GM10248 (cell line): ENCODE results near the gene NFATC2.

Experiments
- CTCF ChIA-PET: fragments of 300-600 bp; sonication (Branson Sonifier 250); formaldehyde crosslinking; extraction: SDS; loops from one replicate; lab custom pipeline; 2021; ENCODE audit warnings: antibody characterized with exemption; lab: Yijun Ruan, JAX
- POLR2A ChIA-PET: fragments of 350-650 bp; sonication (Branson Sonifier 250); formaldehyde crosslinking; extraction: SDS; loops from one replicate; lab custom pipeline; 2020; ENCODE audit warnings: antibody characterized with exemption; lab: Yijun Ruan, JAX
- DNase-seq: peaks from one replicate; pipeline ENCODE4 v3.0.0; 2012; ENCODE audit errors: extremely low spot score
- CTCF ChIP-seq: IDR thresholded peaks from 2 replicates; pipeline ENCODE4 v1.5.1; 2012; ENCODE audit warnings: mild to moderate bottlenecking, low read depth; ENCODE audit errors: extremely low read depth, missing control alignments, control extremely low read depth

NFATC2 gene

DNA sequence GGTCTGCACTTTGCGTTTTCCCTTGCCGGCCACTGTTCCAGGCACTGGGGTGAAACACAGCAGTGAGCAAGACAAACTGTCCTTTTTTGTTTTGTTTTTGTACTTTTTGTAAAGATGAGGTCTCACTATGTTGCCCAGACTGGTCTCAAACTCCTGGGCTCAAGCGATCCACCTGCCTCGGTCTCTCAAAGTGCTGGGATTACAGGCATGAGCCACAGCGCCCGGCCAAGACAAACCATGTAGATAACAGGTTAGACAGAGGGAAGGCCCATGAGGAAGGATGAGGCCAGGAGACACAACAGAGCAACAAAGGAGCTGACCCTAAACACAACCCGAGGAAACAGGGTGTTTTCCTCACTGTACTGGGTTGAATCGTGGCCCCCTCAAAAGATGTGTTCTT is 165.4 kb downstream of the NFATC2 start:
- no peak for DNase-seq
- ChIA-PET CTCF (interaction anchor here (4.3 kb wide), 1 partner anchor 246 kb away, joined by 16 read pairs; no protein-coding TSS in a partner anchor), POLR2A (no interaction called here)
- no peak for TF ChIP-seq CTCF

DNA sequence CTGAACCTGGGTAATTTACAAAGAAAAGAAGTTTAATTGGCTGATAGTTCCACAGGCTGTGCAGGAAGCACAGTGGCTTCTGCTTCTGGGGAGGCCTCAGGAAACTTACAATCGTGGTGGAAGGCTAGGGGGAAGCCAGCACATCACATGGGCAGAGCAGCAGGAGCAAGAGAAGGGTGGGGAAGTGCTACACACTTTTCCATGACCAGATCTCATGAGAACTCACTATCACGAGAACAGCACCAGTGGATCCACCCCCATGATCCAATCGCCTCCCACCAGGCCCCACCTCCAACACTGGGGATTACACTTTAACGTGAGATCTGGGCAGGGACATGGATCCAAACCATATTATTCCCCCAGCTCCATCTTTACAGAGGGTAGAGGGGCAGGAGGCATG is 166.4 kb downstream of the NFATC2 start:
- ChIA-PET POLR2A (no interaction called here), CTCF (no interaction called here)
- no peak for DNase-seq
- no peak for TF ChIP-seq CTCF

DNA sequence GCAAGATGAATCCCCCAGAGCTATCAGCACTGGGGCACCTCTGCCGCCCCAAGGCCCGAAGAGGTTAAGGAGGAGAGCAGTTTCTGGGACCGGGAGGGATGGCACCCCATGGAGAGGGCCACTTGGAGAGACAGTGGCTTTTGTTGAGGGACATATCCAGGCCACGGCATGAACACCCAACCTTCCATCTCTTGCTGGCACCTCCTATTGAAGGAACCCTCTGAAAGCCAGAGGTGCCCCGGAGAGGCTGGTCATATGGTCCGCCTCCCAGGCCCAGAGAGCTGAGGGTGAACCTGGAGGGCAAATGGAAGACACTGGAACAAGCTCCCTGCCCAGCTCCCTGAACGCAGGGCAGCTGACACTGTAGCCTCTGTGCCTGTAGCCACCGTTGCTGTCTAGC is 167.0 kb downstream of the NFATC2 start:
- CTCF ChIA-PET: interaction anchor here (1.4 kb wide), 1 partner anchor 219 kb away, joined by 6 read pairs; no protein-coding TSS in a partner anchor
- DNase-seq: no peak
- POLR2A ChIA-PET: no interaction called here
- no peak for TF ChIP-seq CTCF

DNA sequence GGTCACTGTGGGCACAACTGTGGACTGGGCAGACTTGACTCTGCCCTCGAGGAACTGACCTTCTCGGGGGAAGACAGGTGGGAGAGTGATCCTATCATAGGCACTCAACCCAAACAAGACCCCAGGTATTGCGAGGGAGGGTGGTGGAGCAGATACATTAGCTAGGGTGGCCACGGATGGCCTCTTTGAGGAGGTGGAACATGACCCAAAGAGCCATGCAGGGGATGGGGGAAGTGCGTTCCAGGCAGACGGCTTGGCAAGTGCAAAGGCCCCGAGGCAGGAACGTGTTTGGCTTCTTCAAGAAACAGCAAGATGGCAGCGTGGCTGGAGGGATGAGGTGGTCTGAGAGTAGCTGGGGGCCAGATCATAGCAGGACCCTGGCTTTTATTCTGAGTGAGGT is 167.6 kb downstream of the NFATC2 start:
- DNase-seq: no peak
- ChIA-PET CTCF (interaction anchor here (1.4 kb wide), 1 partner anchor 220 kb away, joined by 6 read pairs; no protein-coding TSS in a partner anchor), POLR2A (no interaction called here)
- TF ChIP-seq CTCF: no peak

DNA sequence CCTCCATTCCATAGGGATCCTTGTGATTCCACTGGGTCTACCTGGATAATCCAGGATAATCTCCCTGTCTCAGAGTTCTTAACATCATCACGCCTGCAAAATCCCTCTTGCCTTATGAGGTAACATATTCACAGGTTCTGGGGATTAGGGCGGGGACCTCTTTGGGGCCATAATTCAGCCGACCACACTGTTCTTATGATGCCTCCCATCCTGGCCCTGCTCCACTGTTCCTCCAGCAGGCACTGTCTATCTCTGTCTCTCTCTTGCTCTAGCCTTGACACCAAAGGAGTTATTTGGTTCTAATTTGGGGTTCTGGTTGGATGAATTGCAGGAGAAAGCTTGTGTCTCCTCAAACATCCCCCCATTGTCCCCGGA is 168.1 kb downstream of the NFATC2 start:
- ChIA-PET POLR2A (no interaction called here), CTCF (interaction anchor here (1.4 to 3.3 kb wide), 2 partner anchors 220 to 247 kb away, joined by 6 to 34 read pairs; no protein-coding TSS in a partner anchor)
- no peak for TF ChIP-seq CTCF
- no peak for DNase-seq

GRCh38 chr20:51373713-51374455 is 168.6 kb downstream of the NFATC2 start:
- no peak for DNase-seq
- POLR2A ChIA-PET: no interaction called here
- TF ChIP-seq CTCF: no peak
- CTCF ChIA-PET: interaction anchor here (1.5 to 4.5 kb wide), 5 partner anchors 12 to 255 kb away, joined by 5 to 42 read pairs (median 10); no protein-coding TSS in a partner anchor
